Neural crest cell (in vitro differentiated cells): ENCODE data around the gene FBXO27. TPM values are rescaled to one million over a fixed set of nuclear protein-coding genes. Genes with fewer than 3 reads are reported as not detected.

Source experiments
- DNase-seq: peaks from one replicate; pipeline ENCODE4 v3.0.0; 2021; ENCODE audit warnings: low read depth, mixed read lengths, low spot score
- H3K27ac Mint-ChIP-seq: one replicate; pipeline ENCODE4 v1.8.0; 2021; ENCODE audit warnings: mild to moderate bottlenecking, mixed read lengths; ENCODE audit not compliant: unreplicated experiment
- H3K27me3 Mint-ChIP-seq: 2 replicates; pipeline ENCODE4 v1.8.0; 2021; ENCODE audit warnings: low read depth, mild to moderate bottlenecking, mixed read lengths
- H3K36me3 Mint-ChIP-seq: 2 replicates; pipeline ENCODE4 v1.8.0; 2021; ENCODE audit warnings: low read depth, mild to moderate bottlenecking, mixed read lengths
- H3K4me1 Mint-ChIP-seq: 2 replicates; pipeline ENCODE4 v1.8.0; 2021; ENCODE audit warnings: mixed read lengths
- H3K4me3 Mint-ChIP-seq: one replicate; pipeline ENCODE4 v1.8.0; 2021; ENCODE audit warnings: mild to moderate bottlenecking, mixed read lengths
- H3K9me3 Mint-ChIP-seq: 2 replicates; pipeline ENCODE4 v1.8.0; 2021; ENCODE audit warnings: mixed read lengths
- total RNA-seq: library from RNA; stranded (reverse); gene quantifications from 2 replicates; pipeline ENCODE4 v1.2.1, GENCODE V29; 2021
- TF ChIP-seq, protein P1 (sequence below): fragments of 200-600 bp; sonication (generic); conservative IDR thresholded peaks from 2 replicates; pipeline ENCODE4 v1.5.0; 2021; ENCODE audit warnings: antibody characterized with exemption, mild to moderate bottlenecking

Gene FBXO27
- total RNA-seq, 1 donor from 2014 or later, result 6.8 TPM

DNA sequence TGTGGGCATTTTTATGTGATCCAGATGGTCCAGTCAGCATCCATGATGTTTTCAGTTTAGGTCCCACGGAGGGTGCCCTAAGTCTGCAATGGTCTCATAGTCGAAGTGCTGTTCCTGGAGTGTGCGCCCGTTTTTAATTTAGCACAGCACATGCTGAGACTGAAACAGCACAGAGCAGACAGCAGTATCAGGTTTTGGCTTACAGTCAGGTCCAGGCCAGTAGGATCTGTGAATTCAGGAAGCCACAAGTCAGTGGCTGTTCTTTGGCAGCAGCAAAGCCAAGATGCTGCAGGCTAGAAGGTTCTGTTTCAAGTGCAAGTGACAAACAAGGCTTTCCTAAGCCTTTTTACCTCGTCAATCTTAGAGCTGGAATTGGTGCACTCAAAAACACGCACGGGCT, 18.3 kb downstream of the FBXO27 start:
- TF ChIP-seq, protein P1, sequence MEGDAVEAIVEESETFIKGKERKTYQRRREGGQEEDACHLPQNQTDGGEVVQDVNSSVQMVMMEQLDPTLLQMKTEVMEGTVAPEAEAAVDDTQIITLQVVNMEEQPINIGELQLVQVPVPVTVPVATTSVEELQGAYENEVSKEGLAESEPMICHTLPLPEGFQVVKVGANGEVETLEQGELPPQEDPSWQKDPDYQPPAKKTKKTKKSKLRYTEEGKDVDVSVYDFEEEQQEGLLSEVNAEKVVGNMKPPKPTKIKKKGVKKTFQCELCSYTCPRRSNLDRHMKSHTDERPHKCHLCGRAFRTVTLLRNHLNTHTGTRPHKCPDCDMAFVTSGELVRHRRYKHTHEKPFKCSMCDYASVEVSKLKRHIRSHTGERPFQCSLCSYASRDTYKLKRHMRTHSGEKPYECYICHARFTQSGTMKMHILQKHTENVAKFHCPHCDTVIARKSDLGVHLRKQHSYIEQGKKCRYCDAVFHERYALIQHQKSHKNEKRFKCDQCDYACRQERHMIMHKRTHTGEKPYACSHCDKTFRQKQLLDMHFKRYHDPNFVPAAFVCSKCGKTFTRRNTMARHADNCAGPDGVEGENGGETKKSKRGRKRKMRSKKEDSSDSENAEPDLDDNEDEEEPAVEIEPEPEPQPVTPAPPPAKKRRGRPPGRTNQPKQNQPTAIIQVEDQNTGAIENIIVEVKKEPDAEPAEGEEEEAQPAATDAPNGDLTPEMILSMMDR, result no peak
- DNase-seq, result no peak
- Mint-ChIP-seq H3K36me3 (no peaks in the 10 kb centered on the region), H3K4me1 (no peaks in the 10 kb centered on the region), H3K27ac (no peak overlapping the region), H3K27me3 (peaks cover 8% of the 10 kb centered on the region), H3K4me3 (no peak overlapping the region), H3K9me3 (no peaks in the 10 kb centered on the region)

GRCh38 chr19:39009001-39009400, 23.3 kb downstream of the FBXO27 start:
- no peak overlapping the region for H3K27ac Mint-ChIP-seq
- no peaks in the 10 kb centered on the region for H3K4me1 Mint-ChIP-seq
- TF ChIP-seq, protein P1, result no peak
- H3K36me3 Mint-ChIP-seq, result no peaks in the 10 kb centered on the region
- DNase-seq, result no peak
- no peaks in the 10 kb centered on the region for H3K9me3 Mint-ChIP-seq
- H3K27me3 Mint-ChIP-seq, result no peaks in the 10 kb centered on the region
- no peak overlapping the region for H3K4me3 Mint-ChIP-seq

DNA sequence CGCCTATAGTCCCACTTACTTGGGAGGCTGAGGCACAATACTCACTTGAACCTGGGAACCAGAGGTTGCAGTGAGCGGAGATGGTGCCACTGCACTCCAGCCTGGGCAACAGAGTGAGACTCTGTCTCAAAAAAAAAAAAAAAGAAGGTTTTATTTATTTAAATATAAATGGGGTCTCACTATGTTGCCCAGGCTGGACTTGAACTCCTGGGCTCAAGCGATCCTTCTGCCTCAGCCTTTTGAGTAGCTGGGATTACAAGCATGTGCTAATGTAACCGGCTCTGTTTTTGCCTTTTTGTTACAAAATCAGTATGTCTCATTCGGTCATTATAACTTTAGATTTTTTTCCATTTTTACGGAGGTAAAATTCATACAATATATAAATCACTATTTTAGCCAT, 24.2 kb downstream of the FBXO27 start:
- TF ChIP-seq, protein P1, result no peak
- H3K9me3 Mint-ChIP-seq, result no peaks in the 10 kb centered on the region

DNA sequence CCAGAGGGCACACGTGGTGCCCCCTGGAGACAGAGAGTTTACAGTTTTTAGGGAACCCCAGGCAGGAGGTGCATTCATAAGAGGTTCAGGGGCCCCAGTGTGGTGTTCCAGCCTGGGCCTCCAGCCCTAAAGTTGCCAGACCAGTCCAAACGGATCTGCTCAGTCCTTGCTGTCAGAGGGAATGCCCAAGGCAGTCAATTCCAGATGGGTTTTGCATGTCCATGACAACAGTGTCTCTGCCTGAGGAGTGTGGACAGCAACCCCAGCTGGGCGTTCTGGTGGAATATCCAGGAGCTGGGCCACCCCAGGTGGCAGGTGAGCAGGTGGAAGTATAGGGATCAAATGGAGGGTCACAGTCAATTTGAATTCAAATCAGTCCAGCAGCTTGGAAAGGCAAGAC, 25.3 kb downstream of the FBXO27 start:
- Mint-ChIP-seq H3K27ac (no peak overlapping the region), H3K36me3 (no peaks in the 10 kb centered on the region), H3K9me3 (no peaks in the 10 kb centered on the region), H3K4me3 (no peak overlapping the region), H3K4me1 (no peaks in the 10 kb centered on the region), H3K27me3 (no peaks in the 10 kb centered on the region)
- TF ChIP-seq, protein P1, result no peak
- DNase-seq, result no peak

More for the DNA sequence above, 24.2 kb downstream of the FBXO27 start:
- Mint-ChIP-seq H3K4me3 (no peak overlapping the region), H3K27ac (no peak overlapping the region), H3K27me3 (no peaks in the 10 kb centered on the region), H3K36me3 (no peaks in the 10 kb centered on the region), H3K4me1 (no peaks in the 10 kb centered on the region)
- no peak for DNase-seq

GRCh38 chr19:39004403-39004802, 27.9 kb downstream of the FBXO27 start:
- Mint-ChIP-seq H3K27ac (peak overlapping the region; percentile 52), H3K27me3 (peaks cover 3% of the 10 kb centered on the region), H3K36me3 (no peaks in the 10 kb centered on the region), H3K9me3 (no peaks in the 10 kb centered on the region), H3K4me3 (no peak overlapping the region), H3K4me1 (no peaks in the 10 kb centered on the region)
- DNase-seq, result no peak
- TF ChIP-seq, protein P1, result no peak

- no peaks in the 10 kb centered on the region for H3K36me3 Mint-ChIP-seq
- H3K27me3 Mint-ChIP-seq, result peaks cover 3% of the 10 kb centered on the region
- TF ChIP-seq, protein P1, result no peak
- H3K9me3 Mint-ChIP-seq, result no peaks in the 10 kb centered on the region
- DNase-seq, result no peak
- no peak overlapping the region for H3K27ac Mint-ChIP-seq
- H3K4me1 Mint-ChIP-seq, result no peaks in the 10 kb centered on the region
- no peak overlapping the region for H3K4me3 Mint-ChIP-seq
Measured at GRCh38 chr19:39003796-39004195, 28.6 kb downstream of the FBXO27 start.
